Right ventricle myocardium inferior (tissue), 1 donor: ENCODE data around the gene CBFA2T2. TPM values are rescaled to one million over a fixed set of nuclear protein-coding genes. Genes with fewer than 3 reads are reported as not detected.
A peak's percentile ranks its signal among the peaks of the same experiment; 100 is the strongest.

Source experiments
- ATAC-seq: fragments of 200-7000 bp; cut with Tn5 transposase; one replicate; pipeline ENCODE4 v1.9.1; 2020; ENCODE audit warnings: mild to moderate bottlenecking, moderate library complexity
- DNase-seq: peaks from one replicate; pipeline ENCODE4 v3.0.0; 2021; ENCODE audit errors: missing footprints
- intact Hi-C: fragments of 100-400 bp; cut with DNase I; formaldehyde crosslinking; loops from one replicate; pipeline ENCODE4 v1.11.0; 2022
- total RNA-seq: library from RNA; stranded (reverse); fragmentation: NEBNext Ultra II Directional; extraction: Animal tissue kit (Norgen Biotek cat#: 25700); gene quantifications from one replicate; pipeline ENCODE4 v1.2.1, GENCODE V29; 2021
- donor health status: DM: no; HTN: yes; CAD: no; lungs with severe emphysema.

The CBFA2T2 gene
- total RNA-seq, 1 donor from 2014 or later: 11.3 TPM

DNA sequence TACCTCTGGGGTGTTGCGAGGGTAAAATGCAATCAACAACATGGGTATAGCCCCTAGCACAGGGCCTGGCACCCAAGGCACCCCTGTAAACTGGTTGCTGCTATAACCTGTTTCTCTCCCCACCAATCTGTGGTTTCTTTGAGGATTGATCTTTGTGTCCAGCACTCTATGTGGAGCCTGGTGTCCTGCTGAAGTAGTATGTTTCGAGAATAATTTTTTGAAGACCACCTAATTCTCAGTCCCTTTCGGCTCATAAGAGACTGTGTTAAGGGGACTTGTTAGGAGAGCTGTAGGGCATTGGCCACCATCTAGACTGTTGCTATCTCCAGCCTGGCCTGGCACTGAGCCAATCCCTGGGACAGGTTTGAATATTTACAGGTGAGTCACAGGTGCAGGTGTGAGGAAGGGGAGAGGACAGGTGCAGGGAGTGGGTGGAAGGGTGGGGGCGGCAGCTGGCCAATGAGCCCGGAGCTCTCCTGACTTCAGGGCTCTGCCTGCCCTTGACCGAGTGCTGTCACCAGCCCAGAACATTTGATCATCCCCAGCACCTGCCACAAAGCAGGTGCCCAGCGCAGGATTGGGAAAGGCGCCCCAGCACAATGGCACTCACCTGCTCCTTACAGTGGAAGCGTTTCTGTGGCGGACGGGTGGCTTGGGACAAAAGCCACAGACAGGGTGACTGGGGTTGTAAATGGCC, 164.2 kb downstream of the CBFA2T2 start:
- intact Hi-C loops: loop anchor here (2.0 kb wide), 1 partner anchor 197 kb away; no protein-coding TSS in a partner anchor
- ATAC-seq: peak; percentile 6
- peak; percentile 28 for DNase-seq

- intact Hi-C loops: no loop called here
- ATAC-seq (no peak), DNase-seq (peak; percentile 53)
Observed at GRCh38 chr20:33654680-33655161, 164.8 kb downstream of the CBFA2T2 start.

- ATAC-seq (no peak), DNase-seq (peak; percentile 13)
- intact Hi-C loops: no loop called here
Observed at GRCh38 chr20:33655164-33655563, 165.3 kb downstream of the CBFA2T2 start.

DNA sequence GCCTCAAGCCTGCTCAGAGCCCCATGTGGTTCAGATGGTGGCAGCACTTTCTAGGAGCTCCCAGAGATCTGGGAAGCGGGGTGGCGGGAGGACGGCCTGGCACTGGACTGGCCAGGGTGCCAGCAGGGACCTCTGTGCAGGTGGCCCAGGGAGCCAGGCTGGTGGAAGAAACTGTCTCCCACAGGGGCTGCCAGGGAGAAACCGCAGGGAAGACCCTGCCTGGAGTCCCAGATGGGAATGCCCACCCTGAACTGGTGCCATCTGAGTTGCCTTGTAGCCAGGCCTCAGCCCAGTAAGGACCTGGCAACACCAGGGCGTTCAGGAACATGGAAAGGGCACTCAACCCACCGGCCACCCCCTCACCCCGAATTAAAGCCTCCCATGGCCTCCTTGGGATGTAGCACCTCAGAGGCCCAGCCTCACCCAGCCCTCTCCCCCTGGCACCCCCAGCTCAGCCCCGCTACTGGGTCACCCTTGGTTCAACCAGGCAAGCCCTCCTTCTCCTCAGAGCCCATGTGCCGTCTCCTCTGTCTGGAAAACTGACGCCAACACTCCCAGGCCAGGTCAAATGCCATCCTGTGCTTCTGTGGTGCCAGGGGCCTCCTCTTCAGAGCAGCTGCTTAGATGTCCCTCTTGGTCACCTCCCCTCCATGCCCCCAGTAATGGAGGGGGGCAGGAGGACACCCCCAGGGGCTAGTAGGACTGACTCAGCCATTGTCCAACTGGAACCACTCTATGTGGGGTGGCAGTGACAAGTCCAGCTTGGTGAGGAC, 166.3 kb downstream of the CBFA2T2 start:
- peak; percentile 20 for DNase-seq

DNA sequence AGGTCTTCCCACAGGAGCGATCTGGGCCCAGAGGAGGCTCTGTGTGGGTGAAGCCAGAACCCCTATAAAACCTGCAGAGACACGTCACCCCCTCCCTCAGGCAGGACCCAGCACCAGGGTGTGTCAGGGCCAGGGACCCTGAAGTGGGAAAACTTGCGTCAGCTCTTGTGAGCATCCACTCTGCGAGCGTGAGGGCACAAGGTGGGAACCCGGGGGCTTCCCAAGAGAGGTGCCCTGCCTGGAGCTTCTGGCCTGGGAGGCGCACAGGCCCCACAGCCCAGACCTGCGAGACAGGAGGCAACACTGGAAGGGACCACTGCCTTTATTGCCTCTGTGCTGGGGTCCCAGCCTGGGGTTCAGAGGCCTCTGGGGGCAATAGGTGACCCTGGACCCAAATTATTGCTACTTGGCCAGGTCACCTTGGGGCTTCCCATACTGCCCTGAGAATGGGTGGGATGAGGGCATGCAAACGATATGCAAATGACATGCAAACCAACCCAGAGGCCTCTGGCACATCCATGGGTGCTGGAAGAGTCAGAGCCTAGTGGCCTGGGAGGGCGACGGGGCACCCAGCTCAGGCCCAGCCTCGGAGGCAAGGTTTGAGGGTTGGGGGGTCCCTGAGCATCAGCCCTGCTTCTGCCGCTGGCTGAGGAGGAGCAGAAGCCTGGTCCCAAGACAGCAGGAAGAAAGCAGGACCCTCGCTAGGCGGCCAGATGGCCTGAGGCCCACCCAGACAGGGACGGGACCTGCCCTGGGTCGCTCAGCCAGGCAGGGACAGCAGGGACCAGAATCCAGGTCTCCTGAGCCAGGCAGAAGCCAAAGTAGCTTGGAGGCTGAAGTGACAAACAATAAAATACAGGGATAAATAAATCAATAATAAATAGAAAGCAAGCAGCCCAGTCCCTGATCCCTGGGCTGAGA, 167.1 kb downstream of the CBFA2T2 start:
- intact Hi-C loops: no loop called here
- peak; percentile 39 for DNase-seq
- no peak for ATAC-seq

More for the DNA sequence above, 166.3 kb downstream of the CBFA2T2 start:
- ATAC-seq: no peak
- intact Hi-C loops: no loop called here

- ATAC-seq: no peak
- peak; percentile 65 for DNase-seq
- intact Hi-C loops: no loop called here
Observed at GRCh38 chr20:33657704-33658095, 167.8 kb downstream of the CBFA2T2 start.

GRCh38 chr20:33658510-33658909, 168.6 kb downstream of the CBFA2T2 start:
- no peak for ATAC-seq
- peak; percentile 26 for DNase-seq
- intact Hi-C loops: no loop called here

DNA sequence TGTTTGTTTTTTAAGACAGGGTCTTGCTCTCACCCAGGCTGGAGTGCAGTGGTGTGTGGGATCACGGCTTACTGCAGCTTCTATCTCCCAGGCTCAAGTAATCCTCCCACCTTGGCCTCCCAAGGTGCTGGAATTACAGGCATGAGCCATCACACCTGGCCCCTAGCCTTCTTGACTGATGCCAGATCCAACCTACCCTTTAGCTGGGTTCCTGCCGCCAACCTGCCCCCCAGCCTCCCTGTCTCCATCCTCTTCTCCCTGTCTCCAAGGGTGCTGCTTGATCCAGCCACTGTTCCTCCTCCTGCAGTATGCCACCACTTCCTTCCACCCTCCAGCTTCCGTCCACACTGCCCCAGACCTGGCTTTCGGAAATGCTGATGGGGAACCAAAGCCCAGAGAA, 169.0 kb downstream of the CBFA2T2 start:
- ATAC-seq: no peak
- intact Hi-C loops: no loop called here

GRCh38 chr20:33659341-33660034, 169.6 kb downstream of the CBFA2T2 start:
- no peak for ATAC-seq
- intact Hi-C loops: no loop called here
- peak; percentile 56 for DNase-seq

More for the DNA sequence above, 169.0 kb downstream of the CBFA2T2 start:
- no peak for DNase-seq

- peak; percentile 53 for DNase-seq
- intact Hi-C loops: no loop called here
- no peak for ATAC-seq
Observed at GRCh38 chr20:33660035-33660684, 170.3 kb downstream of the CBFA2T2 start.

GRCh38 chr20:33660685-33661058, 170.8 kb downstream of the CBFA2T2 start:
- ATAC-seq: no peak
- intact Hi-C loops: no loop called here
- DNase-seq: peak; percentile 32

- intact Hi-C loops: no loop called here
- no peak for ATAC-seq
- peak; percentile 31 for DNase-seq
Observed at GRCh38 chr20:33662172-33662571, 172.3 kb downstream of the CBFA2T2 start, which contains the start of gene C20orf144. TSS of gene C20orf144 (plus strand) at chr20:33662327. CDS start at chr20:33662346, 19 bp downstream.

- DNase-seq: peak; percentile 94
- peak; percentile 55 for ATAC-seq
- intact Hi-C loops: no loop called here
Observed at GRCh38 chr20:33663161-33664084, 173.5 kb downstream of the CBFA2T2 start.

- intact Hi-C loops: no loop called here
- DNase-seq (no peak), ATAC-seq (no peak)
Observed at GRCh38 chr20:33664085-33664761, 174.3 kb downstream of the CBFA2T2 start.

DNA sequence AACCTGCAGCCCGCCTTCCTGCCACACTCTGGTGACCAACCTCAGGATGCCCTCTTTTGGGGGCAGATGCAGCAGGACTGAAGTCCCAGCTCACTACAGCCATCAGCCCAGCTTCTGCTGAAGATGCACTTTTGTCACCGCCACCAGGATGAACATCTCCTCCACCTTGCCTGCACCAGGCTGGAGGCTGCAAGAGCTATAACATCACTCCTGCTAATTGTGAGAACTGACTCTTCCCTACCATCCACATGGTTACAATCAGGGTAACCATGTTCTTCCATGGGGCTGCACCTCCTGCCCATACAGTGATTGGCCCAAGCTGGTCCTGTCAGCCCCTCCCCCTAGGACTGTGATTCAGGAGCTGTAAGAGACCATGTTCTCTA, 174.9 kb downstream of the CBFA2T2 start:
- DNase-seq: peak; percentile 13
- no peak for ATAC-seq
- intact Hi-C loops: no loop called here
